ENCODE data around the gene NEUROD2.
"Not testable (repeated sequence)": the region's sequence is repeated elsewhere in the genome, so short reads cannot be mapped to it uniquely, and the experiment has no call there.

The NEUROD2 gene

GRCh38 chr17:39601758-39602532 is 5.8 kb downstream of the NEUROD2 start:
- DNase-seq: no peak

GRCh38 chr17:39600997-39601597 is 6.6 kb downstream of the NEUROD2 start:
- DNase-seq: no peak

GRCh38 chr17:39600288-39600996 is 7.3 kb downstream of the NEUROD2 start:
- DNase-seq: no peak

- DNase-seq: no peak
These were observed 8.0 kb downstream of the NEUROD2 start for GRCh38 chr17:39599665-39600231.

GRCh38 chr17:39599004-39599664 is 8.6 kb downstream of the NEUROD2 start:
- peak; percentile 26 for DNase-seq

GRCh38 chr17:39598630-39599003 is 9.1 kb downstream of the NEUROD2 start:
- no peak for DNase-seq

DNA sequence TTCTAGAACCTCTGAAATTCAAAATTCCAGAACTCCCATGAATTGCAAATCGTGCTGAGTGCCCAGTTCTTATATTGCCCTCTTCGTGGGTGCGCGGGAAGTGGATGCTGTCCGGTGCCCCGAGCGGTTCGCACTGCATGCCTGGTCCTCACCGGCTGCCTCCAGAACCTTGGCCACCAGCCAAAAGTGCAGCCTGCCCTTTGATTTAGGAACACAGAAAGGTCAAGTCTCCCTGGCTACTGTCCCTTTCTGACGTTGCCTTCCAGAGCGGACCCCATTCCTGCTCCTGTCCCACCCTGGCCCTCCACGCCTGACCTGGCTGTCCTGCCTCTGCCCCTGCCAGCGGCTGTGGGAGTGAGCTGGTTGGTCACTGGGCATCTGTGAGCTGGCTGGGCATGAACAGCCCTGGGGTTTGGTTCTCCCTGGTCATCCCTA is 9.7 kb downstream of the NEUROD2 start:
- DNase-seq: no peak

DNA sequence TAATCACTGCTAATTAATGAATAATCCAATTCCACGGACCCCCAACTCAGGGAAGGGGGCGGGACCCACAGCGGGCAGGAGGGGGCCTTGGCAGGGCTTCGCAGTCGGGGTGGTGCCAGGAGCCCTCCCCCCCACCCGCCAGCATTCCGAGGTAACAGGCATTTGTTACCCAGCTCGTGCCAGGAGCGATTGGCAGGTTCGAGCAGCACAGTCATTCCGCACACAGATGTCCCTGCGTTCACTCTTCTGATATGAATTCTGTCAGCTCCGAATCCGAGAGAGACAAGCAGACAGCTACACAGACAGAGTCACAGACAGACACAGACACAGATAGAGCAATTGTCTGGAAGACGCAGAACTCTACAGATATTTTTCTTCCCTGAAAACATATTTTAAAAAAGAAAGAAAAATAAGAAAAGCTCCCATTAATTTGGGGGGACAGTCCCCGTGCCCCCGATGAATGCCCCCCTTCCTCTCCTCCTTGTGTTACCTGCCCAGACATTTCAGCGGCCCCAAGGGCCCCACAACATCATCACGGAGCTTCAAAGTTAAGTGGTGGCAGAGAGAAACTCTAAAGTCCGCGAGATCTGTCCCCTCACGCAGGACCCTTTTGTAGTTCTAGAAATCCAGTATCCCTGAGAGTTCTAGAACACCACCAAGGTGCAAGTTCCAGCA is 10.2 kb downstream of the NEUROD2 start:
- DNase-seq: no peak

DNA sequence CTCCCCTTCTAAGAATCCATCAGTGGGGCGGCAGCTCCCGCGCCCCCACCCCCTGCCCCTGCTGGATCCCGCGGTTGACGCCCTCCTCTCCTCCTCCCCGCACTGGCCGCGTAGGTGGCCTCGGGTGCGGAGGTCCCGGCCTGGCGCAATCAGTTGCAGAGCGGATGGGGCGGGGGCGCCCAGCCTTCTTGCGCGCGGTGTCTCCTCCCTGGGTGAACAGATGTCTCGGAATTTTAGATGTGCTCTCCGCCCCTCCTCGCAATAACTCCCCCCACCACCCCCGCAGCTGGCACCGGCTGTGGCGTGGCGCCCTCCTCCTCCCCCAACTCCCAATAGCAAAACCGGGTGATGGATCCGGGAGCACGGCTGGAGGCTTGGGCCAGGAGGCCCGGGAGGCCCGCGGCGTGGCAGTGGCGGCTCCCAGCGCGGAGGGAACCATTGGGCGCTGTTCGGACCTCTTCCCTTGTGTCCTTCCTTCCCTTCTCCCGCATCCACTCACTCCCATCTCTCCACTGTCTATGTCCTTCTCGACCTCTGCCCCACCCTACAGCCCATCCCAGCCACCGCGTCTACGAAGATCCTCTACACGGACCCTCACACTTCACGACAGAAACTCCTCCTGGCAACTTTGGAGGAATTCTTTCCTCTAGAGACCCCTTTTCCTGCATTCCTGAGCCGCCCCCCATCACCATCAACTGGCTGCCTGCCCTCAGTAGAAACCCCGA is 11.0 kb downstream of the NEUROD2 start:
- DNase-seq: no peak

GRCh38 chr17:39595928-39596510 is 11.7 kb downstream of the NEUROD2 start:
- DNase-seq: no peak

DNA sequence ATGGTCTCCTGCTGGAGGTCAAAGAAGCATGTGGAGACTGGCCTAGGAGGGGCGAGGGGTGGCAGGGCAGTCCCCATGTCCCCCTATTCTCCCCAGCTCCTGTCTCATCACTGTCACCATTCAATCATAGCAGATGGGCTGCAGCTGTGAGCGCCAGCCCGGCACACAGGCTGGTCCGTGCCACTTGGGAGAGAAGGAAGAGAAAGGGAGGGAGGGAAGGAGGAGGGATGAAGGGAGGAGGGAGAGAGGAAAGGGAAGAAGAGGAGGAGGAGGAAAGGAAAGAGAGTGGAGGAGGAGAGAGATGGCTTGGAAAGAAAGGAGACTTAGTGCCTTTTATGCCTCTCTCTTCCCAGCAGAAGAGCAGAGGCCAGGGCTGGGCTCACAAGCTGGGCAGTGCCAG is 12.4 kb downstream of the NEUROD2 start:
- DNase-seq: no peak

DNA sequence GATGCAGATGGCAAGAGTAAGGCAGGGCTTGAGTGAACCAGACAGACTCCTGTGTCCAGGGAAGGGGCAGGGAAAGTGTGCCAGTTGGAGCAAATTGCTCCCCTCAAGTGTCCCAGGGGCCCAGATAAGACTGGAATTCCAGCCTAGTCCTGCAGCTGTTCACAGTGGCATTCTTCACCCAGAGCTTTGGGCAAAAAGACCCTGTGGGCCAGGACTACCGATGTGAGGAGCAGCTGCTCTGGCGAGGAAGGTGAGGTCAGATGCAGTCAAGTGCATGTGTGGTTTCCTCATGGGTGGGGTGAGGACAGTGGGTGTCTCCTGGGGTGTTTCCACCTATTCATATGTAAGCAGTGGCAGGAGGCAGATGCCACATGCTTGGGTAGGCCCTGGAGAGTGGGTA is 14.3 kb downstream of the NEUROD2 start:
- DNase-seq: no peak

DNA sequence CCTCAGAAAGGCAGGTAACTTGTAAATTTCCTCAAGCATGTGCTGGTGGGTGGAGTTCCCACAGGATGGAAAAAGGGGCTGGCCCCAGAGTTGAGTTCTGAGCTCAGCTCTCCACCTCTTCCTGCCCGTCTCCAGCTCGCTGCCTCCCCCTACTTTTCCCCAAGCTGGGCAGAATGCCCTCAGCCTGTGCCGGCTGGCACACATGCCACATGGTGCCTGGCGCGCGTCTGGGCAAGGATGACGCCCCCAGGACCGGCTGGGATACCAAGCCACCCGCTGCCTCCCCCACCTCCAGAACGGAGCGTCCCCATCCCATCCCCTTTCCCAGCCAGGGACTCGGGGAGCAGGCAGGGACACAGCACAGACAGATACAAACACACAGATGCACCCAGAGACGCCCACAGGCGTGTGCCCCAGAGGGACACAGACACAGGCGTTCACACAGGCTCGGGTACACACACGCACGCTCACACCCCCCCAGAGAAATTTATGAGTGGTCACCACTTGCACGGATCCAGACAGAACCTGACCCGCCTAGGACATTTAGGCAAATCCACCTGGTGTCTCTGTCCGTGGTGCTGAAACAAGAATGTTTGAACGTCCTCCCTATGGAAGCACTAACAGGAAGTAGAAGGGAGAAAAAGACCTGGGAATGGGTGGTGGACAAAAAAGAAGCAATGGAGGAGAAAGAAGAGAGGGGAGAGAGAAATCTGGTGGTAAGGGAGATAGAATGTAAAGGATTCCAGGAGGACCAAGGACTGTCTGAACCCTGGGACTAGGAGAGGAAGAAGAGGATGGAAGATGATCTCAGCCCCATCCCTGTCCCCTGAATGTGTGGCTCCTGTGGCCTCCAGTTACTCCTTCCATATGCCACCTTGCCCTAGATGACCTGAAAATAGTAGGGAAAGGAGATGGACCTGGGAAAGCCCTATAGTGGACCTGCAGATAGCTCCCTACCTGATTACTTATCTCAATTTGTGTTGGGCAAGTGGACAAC is 15.5 kb downstream of the NEUROD2 start:
- DNase-seq: peak; percentile 6

DNA sequence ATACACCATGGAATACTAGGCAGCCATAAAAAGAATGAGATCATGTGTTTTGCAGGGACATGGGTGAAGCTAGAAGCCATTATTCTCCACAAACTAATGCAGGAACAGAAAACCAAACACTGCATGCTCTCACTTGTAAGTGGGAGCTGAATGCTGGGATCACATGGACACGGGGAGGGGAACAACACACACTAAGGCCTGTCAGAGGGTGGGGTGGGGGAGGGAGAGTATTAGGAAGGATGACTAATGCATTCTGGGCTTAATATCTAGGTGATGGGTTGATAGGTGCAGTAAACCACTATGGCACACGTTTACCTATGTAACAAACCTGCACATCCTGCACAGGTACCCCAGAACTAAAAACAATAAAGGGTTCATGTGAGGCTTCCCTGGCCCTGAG is 17.5 kb downstream of the NEUROD2 start:
- not testable (repeated sequence) for DNase-seq

DNA sequence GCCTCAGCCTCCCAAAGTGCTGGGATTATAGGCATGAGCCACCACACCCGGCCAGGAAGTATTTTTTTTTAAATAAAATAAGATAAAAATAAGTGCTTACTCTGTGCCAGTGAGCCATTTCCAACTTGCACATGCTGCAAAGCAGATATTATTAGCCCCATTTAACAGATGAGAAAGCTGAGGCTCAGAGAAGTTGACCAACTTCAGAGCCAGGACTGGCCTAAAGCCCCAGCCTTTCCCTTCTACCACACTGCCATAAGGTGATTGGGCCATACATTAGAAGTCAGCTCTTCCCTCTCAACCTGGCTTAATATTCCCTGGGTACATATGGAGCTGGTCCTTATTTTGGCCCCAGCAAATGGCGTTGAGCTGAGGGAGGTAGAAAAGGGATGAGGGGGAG is 25.1 kb downstream of the NEUROD2 start:
- no peak for DNase-seq

- DNase-seq: no peak
These were observed 26.0 kb downstream of the NEUROD2 start for GRCh38 chr17:39581759-39582085.

GRCh38 chr17:39581071-39581758 is 26.5 kb downstream of the NEUROD2 start:
- DNase-seq: no peak

DNA sequence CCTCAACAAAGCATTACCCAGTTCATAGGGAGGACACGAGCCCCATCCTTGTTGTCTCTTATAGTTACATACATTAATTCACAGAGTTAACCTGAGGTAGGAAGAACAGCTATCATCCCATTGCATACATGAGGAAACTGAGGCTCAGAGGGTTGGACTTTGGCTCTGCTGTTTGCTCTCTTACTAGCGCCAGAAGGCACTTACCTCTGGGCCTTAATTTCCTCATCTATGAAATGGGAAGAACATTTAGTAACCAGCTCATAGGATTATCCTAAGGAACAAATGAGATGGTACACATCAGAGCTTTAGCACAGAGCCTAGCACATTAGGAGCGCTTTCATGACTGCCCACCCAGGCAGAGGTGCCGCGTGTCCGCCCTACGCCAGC is 27.6 kb downstream of the NEUROD2 start:
- no peak for DNase-seq

DNA sequence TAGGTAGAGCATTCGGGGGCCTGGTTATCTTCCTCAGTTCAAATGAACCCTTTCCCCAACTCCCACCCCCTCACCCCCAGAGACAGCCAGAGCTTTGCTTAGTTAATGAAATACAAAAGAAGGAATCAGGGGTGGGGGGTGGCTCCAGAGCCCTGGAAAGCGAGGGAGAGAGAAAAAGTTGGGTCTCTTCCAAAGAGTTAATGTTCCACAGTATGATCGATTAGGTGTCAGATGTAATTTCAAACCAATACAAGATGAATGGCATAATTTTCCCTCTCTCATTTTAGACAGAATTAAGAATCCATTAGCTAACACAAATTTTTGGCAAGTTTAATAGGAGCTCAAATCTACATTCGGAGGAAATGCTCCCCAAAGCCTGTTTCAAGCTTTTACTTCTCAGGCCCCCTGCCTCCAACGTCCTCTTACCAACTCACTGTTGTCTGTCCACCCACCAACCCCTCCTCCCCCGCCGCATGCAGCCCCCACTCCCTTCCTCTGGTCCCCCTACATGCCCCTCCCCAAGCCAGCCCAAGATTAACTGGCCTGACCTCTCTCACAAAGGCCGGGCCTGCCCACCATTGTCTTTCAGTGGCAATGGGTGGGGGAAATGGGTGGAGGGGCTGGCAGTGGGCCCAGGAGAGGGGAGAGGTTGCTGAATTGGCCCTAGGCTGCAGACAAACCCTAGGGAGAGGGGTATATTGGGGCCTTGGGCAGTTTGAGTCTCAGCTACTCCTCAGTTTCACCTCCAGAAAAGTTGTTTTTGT is 28.2 kb downstream of the NEUROD2 start:
- no peak for DNase-seq

All from DMS79 treated with DMSO at 0.1 percent for 48 hours (cell line).